HCEC 1CT (cell line): ENCODE measurements around the gene VWA5B2.

Source experiments
- DNase-seq: peaks from one replicate; pipeline ENCODE4 v3.0.0-alpha.2; 2017

The VWA5B2 gene

DNA sequence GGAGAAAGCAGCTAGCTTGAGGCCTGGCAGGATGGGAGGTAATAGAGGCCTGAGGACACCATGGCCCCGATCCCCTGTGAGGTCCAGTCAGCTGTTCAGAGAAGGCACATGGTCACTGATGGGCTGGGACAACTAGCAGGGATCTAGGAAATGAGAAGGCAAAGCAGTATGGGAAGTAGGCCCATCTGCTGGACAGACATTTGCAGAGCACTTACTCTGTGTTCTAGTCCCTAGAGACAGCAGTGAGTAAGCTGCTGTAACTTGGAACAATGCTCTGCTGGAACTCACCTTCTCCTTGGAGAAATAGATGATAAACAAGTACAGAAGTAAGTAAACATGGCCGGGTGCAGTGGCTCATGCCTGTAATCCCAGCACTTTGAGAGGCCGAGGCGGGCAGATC lies 53.6 kb downstream of the VWA5B2 start:
- DNase-seq = no peak

DNA sequence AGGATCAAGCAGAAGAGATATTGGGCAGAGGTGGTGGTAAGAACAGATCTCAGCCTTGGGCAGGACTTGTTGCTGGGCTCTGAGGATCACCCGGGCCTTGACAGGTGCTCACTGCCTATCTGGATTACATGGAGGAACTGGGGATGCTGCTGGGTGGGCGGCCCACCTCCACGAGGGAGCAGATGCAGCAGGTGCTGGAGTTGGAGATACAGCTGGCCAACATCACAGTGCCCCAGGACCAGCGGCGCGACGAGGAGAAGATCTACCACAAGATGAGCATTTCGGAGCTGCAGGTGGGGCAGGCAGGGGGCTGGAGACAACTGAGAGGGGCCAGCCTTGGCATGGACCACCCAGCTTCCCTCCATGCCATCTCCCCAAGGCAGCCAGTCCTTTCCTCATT lies 54.3 kb downstream of the VWA5B2 start:
- DNase-seq = no peak

DNA sequence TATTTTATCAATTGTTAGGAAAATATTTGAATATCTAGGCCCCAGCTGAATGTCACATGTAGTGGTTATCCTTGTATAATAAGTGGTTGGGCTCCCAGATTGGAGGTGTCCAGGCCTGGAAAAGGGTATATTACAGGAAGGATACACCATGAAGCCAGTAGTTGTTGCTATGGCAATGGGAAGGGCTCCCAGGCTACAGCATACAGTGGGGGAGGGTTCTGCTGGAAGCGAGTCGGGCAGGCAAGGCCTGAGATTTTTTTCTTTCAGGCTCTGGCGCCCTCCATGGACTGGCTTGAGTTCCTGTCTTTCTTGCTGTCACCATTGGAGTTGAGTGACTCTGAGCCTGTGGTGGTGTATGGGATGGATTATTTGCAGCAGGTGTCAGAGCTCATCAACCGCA lies 55.3 kb downstream of the VWA5B2 start:
- peak; percentile 73 for DNase-seq

DNA sequence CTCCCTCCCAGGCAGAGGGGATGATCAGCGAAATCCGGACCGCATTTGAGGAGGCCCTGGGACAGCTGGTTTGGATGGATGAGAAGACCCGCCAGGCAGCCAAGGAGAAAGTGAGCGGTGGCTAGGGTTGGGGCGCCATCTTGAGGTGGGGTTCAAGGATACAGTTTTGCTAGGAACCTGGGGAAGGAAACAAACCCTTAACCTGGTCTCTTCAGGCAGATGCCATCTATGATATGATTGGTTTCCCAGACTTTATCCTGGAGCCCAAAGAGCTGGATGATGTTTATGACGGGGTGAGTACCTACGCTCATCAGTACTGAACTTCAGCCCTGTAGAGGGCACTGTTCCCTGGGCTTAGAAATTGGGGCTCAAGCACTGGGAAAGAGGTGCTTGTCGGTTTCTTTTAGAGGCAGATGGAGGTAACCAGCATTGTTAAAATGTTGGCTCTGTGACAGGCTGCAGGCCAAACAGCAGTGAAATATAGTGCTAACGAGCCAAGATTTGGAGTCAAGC lies 60.1 kb downstream of the VWA5B2 start:
- DNase-seq = peak; percentile 38

DNA sequence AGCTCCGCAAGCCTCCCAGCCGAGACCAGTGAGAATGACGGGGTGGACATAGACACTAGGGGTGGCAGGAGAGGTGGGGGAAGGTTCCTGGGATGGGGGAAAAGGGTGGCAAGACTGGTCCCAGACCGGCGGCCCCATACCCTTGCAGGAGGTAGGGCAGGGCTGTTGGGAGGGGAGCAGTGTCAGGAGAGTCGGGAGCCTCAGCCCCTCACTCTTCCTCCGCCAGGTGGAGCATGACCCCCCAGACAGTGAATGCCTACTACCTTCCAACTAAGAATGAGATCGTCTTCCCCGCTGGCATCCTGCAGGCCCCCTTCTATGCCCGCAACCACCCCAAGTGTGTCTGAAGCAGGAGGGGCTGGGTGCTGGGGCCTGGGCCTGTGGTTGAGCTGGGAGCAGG lies 60.9 kb downstream of the VWA5B2 start:
- DNase-seq = no peak

DNA sequence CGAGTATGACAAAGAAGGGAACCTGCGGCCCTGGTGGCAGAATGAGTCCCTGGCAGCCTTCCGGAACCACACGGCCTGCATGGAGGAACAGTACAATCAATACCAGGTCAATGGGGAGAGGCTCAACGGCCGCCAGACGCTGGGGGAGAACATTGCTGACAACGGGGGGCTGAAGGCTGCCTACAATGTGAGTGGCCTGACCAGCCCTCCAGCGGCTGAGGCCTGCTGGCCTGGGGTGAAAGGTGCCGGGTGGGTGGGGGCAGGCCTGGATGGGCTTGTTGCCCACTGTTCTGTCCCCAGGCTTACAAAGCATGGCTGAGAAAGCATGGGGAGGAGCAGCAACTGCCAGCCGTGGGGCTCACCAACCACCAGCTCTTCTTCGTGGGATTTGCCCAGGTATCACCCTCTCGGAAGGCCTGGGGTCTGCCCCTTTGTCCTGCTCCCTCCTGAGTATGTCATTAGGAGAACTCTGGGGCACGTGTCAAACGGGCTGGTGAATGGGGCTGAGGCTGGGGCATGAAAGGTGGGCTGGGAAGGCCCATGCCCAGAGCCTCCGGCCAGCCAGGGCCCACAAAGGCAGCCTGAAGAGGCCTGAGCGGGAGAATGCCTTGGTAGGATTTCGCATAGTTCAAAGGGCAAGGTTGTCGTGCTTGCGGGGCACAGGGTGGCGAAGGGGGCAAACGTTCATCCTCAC lies 61.8 kb downstream of the VWA5B2 start:
- DNase-seq = no peak
